Loucy (cell line): ENCODE results near the gene FAM193A.

Experiments
- EZH2phosphoT487 ChIP-seq: fragments of 200-600 bp; IDR thresholded peaks from 2 replicates; pipeline ENCODE4 v1.6.1; 2018; ENCODE audit warnings: antibody characterized with exemption, mild to moderate bottlenecking, moderate library complexity, borderline replicate concordance
- TF ChIP-seq, protein P1 (sequence below): fragments of 200-600 bp; sonication (generic); conservative IDR thresholded peaks from 2 replicates; pipeline ENCODE4 v1.5.1; 2014; ENCODE audit warnings: mild to moderate bottlenecking, antibody characterized with exemption, low read length

DNA sequence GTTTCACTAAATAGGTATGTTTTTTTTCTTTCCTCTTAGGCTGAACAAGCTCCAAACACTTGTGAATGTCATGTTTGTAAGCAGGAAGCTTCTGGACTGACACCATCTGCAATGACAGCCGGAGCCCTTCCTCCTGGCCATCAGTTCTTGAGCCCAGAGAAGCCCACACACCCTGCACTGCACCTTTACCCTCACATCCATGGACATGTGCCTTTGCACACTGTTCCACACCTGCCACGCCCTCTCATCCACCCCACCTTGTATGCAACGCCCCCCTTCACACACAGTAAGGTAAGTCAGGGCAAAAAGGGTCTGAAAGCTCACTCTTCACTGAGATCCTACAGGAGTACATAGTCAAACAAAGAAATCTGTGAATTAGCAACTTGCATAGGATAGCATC, 135.6 kb downstream of the FAM193A start:
- TF ChIP-seq, protein P1, sequence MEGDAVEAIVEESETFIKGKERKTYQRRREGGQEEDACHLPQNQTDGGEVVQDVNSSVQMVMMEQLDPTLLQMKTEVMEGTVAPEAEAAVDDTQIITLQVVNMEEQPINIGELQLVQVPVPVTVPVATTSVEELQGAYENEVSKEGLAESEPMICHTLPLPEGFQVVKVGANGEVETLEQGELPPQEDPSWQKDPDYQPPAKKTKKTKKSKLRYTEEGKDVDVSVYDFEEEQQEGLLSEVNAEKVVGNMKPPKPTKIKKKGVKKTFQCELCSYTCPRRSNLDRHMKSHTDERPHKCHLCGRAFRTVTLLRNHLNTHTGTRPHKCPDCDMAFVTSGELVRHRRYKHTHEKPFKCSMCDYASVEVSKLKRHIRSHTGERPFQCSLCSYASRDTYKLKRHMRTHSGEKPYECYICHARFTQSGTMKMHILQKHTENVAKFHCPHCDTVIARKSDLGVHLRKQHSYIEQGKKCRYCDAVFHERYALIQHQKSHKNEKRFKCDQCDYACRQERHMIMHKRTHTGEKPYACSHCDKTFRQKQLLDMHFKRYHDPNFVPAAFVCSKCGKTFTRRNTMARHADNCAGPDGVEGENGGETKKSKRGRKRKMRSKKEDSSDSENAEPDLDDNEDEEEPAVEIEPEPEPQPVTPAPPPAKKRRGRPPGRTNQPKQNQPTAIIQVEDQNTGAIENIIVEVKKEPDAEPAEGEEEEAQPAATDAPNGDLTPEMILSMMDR: no peak
- no peak for TF ChIP-seq EZH2phosphoT487
